ENCODE measurements around the gene STT3A. TPM values are rescaled to one million over a fixed set of nuclear protein-coding genes. Genes with fewer than 3 reads are reported as not detected.

Gene STT3A
- polyA plus RNA-seq, 2 of the 4 experiments (the other 2 are of a cell fraction), result 92.1 to 197 TPM

DNA sequence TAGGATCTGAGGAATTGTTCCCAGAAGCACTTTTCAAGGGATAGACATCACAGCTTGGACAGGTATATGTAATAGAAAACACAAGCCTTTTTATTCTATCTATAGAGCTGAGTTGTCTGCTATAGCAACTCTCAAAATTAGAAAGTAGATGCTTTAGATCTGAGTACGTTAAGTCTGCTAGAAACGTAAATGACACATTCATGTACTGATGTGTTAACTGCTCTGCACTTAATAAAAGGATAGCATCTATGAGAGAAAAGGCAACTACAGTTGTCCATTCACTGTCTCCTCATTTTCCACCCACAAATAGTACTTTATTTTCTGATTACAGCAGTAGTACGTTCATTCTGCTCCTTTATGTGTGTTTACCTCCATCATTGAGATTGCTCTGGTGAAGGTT lies 6.0 kb upstream of the STT3A start:
- H3K9me3 ChIP-seq, result no peaks in the 10 kb centered on the region
- H3K4me3 ChIP-seq, result no peak overlapping the region
- POLR2A ChIA-PET, result no interaction called here
- no peak overlapping the region for H3K27ac ChIP-seq
- CTCF ChIA-PET, result interaction anchor here (1.5 kb wide), 1 partner anchor 17 kb away, joined by 3 read pairs; no protein-coding TSS in a partner anchor
- no peak overlapping the region for H3K4me2 ChIP-seq
- FAIRE-seq (no peak), ATAC-seq (no peak), DNase-seq (ENCODE audit: low read depth in 1 of 2, low spot score in 1 of 2) (no peak)
- peaks cover 12% of the 10 kb centered on the region; the same call in 2 of the 3 replicates for H3K4me1 ChIP-seq
- WGBS (ENCODE audit: missing lambda C conversion rate), result 83% methylated on average over 3 of the region's 3 CpGs
- TF ChIP-seq, protein P1, sequence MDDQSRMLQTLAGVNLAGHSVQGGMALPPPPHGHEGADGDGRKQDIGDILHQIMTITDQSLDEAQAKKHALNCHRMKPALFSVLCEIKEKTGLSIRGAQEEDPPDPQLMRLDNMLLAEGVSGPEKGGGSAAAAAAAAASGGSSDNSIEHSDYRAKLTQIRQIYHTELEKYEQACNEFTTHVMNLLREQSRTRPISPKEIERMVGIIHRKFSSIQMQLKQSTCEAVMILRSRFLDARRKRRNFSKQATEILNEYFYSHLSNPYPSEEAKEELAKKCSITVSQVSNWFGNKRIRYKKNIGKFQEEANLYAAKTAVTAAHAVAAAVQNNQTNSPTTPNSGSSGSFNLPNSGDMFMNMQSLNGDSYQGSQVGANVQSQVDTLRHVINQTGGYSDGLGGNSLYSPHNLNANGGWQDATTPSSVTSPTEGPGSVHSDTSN (IDR thresholded peaks at IDR 0.05), result no peak
- no peak for TF ChIP-seq POLR2AphosphoS2 (conservative IDR thresholded peaks at IDR 0.05; ENCODE audit: low read length)
- TF ChIP-seq HDAC2 (IDR thresholded peaks at IDR 0.05), result no peak
- TF ChIP-seq HOXA7 (CRISPR knock-in tag; IDR thresholded peaks at IDR 0.05), result no peak
- TF ChIP-seq NFE2L2 (conservative IDR thresholded peaks at IDR 0.05; ENCODE audit: low read length), result no peak
- no peak for TF ChIP-seq RNF2 (IDR thresholded peaks at IDR 0.05; ENCODE audit: borderline replicate concordance, low read depth)
- TF ChIP-seq ZSCAN20 (CRISPR knock-in tag; IDR thresholded peaks at IDR 0.05), result no peak
- no peak for TF ChIP-seq RAD21 (conservative IDR thresholded peaks at IDR 0.05 in 1 of 2, IDR thresholded peaks at IDR 0.05 in 1 of 2)
- no peak for TF ChIP-seq CBX2 (IDR thresholded peaks at IDR 0.05; ENCODE audit: borderline replicate concordance, low read depth)
- no peak for TF ChIP-seq EHMT2 (IDR thresholded peaks at IDR 0.05; ENCODE audit: low read depth)
- TF ChIP-seq KDM5A (IDR thresholded peaks at IDR 0.05), result no peak

DNA sequence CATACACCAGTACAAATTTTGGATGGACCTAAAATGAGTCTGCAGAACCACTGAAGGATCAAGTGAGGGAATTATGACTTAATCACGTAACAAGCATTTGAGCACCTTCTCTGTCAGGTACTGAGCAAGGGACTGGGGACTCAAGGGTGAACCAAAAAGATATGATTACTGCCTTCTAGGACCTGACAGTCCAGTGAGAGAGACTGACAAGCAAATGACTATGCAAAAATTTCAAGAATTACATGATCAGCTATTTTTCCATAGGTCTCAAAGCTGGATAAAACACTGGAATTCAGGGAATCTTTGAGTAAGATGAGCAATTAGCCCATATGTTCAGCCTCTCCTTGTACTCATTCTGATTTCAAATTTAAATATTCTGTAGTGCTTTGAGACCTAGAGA lies 5.2 kb upstream of the STT3A start:
- Histone ChIP-seq H3K27ac (no peak overlapping the region), H3K9me3 (no peaks in the 10 kb centered on the region), H3K4me1 (peaks cover 12% of the 10 kb centered on the region; the same call in 2 of the 3 replicates), H3K4me2 (no peak overlapping the region), H3K4me3 (no peak overlapping the region)
- CTCF ChIA-PET, result interaction anchor here (1.5 kb wide), 1 partner anchor 18 kb away, joined by 3 read pairs; no protein-coding TSS in a partner anchor
- no peak for DNase-seq (ENCODE audit: low read depth in 1 of 2, low spot score in 1 of 2)
- POLR2A ChIA-PET, result no interaction called here
- no peak for ATAC-seq
- TF ChIP-seq ESRRA (IDR thresholded peaks at IDR 0.05; ENCODE audit: borderline replicate concordance, low read length) (no peak), MAFK (IDR thresholded peaks at IDR 0.05; ENCODE audit: partially characterized antibody) (peak; percentile 38)
- TF ChIP-seq, protein P2, sequence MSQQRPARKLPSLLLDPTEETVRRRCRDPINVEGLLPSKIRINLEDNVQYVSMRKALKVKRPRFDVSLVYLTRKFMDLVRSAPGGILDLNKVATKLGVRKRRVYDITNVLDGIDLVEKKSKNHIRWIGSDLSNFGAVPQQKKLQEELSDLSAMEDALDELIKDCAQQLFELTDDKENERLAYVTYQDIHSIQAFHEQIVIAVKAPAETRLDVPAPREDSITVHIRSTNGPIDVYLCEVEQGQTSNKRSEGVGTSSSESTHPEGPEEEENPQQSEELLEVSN (IDR thresholded peaks at IDR 0.05; ENCODE audit: borderline replicate concordance, low read depth), result no peak
- no peak for FAIRE-seq
- 100% methylated on average over 1 of the region's 1 CpG for WGBS (ENCODE audit: missing lambda C conversion rate)

DNA sequence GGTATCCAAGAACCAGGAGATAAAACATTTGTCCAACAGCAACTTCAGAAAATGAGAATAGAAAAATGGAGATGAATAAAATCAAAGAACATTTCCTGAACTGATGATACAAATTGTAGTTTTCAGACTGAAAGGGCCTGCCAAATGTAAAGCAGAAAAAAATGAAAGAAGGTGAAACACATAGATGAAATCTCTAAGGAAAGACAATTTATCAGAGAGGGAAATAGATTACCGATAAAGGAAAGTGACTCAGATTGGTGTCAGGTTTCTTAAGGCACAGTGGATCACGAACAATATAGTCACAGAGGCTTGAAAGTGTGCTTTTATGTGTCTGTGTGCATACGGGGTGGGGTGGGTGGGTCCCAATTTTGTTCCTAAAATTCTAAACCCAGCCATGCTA lies 4.1 kb upstream of the STT3A start:
- Histone ChIP-seq H3K9me3 (no peaks in the 10 kb centered on the region), H3K4me2 (peak overlapping the region; percentile 27; the same call in 1 of the 3 replicates), H3K4me3 (no peak overlapping the region), H3K27ac (no peak overlapping the region), H3K4me1 (peaks cover 12% of the 10 kb centered on the region; the same call in 2 of the 3 replicates)
- 15% methylated on average over 3 of the region's 3 CpGs for WGBS (ENCODE audit: missing lambda C conversion rate)
- POLR2A ChIA-PET, result no interaction called here
- no peak for TF ChIP-seq CEBPB (IDR thresholded peaks at IDR 0.05)
- TF ChIP-seq PHF8 (IDR thresholded peaks at IDR 0.05; ENCODE audit: borderline replicate concordance, low read depth), result no peak
- no peak for TF ChIP-seq FOSL2 (IDR thresholded peaks at IDR 0.05)
- no peak for TF ChIP-seq FOSL2 (CRISPR knock-in tag; IDR thresholded peaks at IDR 0.05)
- TF ChIP-seq, protein P3, sequence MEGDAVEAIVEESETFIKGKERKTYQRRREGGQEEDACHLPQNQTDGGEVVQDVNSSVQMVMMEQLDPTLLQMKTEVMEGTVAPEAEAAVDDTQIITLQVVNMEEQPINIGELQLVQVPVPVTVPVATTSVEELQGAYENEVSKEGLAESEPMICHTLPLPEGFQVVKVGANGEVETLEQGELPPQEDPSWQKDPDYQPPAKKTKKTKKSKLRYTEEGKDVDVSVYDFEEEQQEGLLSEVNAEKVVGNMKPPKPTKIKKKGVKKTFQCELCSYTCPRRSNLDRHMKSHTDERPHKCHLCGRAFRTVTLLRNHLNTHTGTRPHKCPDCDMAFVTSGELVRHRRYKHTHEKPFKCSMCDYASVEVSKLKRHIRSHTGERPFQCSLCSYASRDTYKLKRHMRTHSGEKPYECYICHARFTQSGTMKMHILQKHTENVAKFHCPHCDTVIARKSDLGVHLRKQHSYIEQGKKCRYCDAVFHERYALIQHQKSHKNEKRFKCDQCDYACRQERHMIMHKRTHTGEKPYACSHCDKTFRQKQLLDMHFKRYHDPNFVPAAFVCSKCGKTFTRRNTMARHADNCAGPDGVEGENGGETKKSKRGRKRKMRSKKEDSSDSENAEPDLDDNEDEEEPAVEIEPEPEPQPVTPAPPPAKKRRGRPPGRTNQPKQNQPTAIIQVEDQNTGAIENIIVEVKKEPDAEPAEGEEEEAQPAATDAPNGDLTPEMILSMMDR (IDR thresholded peaks at IDR 0.05), result no peak
- TF ChIP-seq HOXA7 (CRISPR knock-in tag; IDR thresholded peaks at IDR 0.05), result no peak
- TF ChIP-seq, protein P4, sequence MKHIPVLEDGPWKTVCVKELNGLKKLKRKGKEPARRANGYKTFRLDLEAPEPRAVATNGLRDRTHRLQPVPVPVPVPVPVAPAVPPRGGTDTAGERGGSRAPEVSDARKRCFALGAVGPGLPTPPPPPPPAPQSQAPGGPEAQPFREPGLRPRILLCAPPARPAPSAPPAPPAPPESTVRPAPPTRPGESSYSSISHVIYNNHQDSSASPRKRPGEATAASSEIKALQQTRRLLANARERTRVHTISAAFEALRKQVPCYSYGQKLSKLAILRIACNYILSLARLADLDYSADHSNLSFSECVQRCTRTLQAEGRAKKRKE (CRISPR knock-in tag; IDR thresholded peaks at IDR 0.05; ENCODE audit: low read depth), result no peak
- TF ChIP-seq TFCP2L1 (CRISPR knock-in tag; IDR thresholded peaks at IDR 0.05), result no peak
- TF ChIP-seq, protein P5, sequence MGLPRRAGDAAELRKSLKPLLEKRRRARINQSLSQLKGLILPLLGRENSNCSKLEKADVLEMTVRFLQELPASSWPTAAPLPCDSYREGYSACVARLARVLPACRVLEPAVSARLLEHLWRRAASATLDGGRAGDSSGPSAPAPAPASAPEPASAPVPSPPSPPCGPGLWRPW (IDR thresholded peaks at IDR 0.05), result no peak
- TF ChIP-seq, protein P6, sequence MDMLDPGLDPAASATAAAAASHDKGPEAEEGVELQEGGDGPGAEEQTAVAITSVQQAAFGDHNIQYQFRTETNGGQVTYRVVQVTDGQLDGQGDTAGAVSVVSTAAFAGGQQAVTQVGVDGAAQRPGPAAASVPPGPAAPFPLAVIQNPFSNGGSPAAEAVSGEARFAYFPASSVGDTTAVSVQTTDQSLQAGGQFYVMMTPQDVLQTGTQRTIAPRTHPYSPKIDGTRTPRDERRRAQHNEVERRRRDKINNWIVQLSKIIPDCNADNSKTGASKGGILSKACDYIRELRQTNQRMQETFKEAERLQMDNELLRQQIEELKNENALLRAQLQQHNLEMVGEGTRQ (IDR thresholded peaks at IDR 0.05), result no peak
- no peak for TF ChIP-seq HOXB13 (CRISPR knock-in tag; IDR thresholded peaks at IDR 0.05; ENCODE audit: low read depth)
- no peak for TF ChIP-seq RARB (CRISPR knock-in tag; IDR thresholded peaks at IDR 0.05)
- TF ChIP-seq ZFP36 (IDR thresholded peaks at IDR 0.05; ENCODE audit: borderline replicate concordance, partially characterized antibody), result no peak
- no peak for TF ChIP-seq RNF2 (IDR thresholded peaks at IDR 0.05; ENCODE audit: borderline replicate concordance, low read depth)
- TF ChIP-seq MAFK (IDR thresholded peaks at IDR 0.05; ENCODE audit: partially characterized antibody), result no peak
- no peak for TF ChIP-seq ZNF302 (CRISPR knock-in tag; IDR thresholded peaks at IDR 0.05)
- TF ChIP-seq RCOR1 (IDR thresholded peaks at IDR 0.05; ENCODE audit: low read depth, low read length), result no peak
- FAIRE-seq (no peak), DNase-seq (ENCODE audit: low read depth in 1 of 2, low spot score in 1 of 2) (no peak), ATAC-seq (no peak)
- CTCF ChIA-PET, result no interaction called here

All from A549 (cell line).